GM19468 (cell line): ENCODE results near the gene CACNA2D3.

ENCODE experiments used
- ATAC-seq: cut with Tn5 transposase; IDR thresholded peaks from one replicate; pipeline ENCODE4 v1.9.1; 2021; ENCODE audit warnings: mild to moderate bottlenecking, moderate library complexity, moderate number of reproducible peaks; ENCODE audit not compliant: unreplicated experiment; ENCODE audit errors: extremely low read depth

Gene CACNA2D3

GRCh38 chr3:54547051-54547450, 424.7 kb downstream of the CACNA2D3 start:
- no peak for ATAC-seq

- no peak for ATAC-seq
These were observed 425.5 kb downstream of the CACNA2D3 start for GRCh38 chr3:54547846-54548245.

DNA sequence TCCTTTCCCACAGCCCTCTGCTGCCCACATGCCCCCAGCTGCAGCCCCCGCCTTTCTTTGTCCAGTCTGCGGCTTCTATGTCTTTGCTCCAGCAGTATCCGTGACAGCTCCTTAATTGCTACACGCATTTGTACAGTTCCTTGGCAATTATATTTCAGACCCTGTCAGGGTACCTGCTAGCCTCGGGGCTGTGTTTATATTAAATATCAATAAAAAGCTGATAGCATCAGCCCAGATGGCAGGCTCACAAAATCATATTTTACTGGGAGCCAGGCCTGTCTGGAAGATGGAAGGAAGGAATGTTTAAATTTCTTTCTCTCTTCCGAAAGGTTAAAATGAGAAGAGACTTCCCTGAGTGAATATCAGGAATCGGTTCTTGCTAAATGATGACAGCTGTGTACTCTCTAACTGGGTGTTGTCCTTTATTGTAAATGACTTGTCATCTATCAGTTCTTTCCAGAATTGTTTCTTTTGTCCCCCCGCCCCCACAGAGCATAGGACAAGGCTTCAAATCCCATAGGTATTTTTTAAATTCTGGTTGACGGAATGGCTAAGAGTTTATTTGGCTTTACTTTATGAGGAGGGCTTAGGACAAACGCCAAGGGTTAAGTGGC, 427.4 kb downstream of the CACNA2D3 start:
- no peak for ATAC-seq

DNA sequence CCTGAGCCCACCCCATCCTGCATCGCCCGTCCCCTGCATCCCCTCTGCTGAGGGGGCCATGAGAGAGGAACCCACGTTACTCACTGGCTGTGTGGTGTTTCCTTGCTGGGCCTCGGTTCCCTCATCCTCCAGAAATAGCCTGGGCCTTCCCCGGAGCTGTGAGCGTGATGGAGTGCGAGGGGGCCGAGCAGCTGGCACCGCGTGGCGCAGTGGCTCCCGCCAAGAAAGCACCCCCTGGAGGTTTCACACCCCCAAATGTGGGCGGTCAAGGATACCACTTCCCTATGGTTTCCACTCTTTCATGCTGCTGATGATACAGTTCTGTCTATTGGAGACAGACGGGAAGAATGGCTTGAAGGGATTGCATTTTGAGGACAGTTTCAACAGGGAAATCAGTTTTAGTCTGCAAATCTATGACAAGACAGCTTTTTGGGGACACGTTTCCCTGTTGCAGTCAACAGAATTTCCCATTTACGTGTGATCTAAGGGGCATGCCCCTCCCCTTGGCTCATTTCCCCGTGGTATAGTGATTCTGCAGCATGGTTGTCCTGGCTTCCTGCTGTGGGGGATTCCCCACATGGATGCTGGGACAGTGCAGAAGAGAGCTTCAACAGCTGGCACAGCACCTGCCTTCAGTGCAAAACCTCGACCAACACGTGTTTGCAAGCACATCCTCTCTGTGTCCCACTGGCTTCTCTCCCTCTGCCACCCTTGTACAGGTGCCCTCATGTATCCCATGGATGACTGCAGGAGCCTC, 428.0 kb downstream of the CACNA2D3 start:
- no peak for ATAC-seq

- no peak for ATAC-seq
These were observed 434.3 kb downstream of the CACNA2D3 start for GRCh38 chr3:54556630-54557029.

DNA sequence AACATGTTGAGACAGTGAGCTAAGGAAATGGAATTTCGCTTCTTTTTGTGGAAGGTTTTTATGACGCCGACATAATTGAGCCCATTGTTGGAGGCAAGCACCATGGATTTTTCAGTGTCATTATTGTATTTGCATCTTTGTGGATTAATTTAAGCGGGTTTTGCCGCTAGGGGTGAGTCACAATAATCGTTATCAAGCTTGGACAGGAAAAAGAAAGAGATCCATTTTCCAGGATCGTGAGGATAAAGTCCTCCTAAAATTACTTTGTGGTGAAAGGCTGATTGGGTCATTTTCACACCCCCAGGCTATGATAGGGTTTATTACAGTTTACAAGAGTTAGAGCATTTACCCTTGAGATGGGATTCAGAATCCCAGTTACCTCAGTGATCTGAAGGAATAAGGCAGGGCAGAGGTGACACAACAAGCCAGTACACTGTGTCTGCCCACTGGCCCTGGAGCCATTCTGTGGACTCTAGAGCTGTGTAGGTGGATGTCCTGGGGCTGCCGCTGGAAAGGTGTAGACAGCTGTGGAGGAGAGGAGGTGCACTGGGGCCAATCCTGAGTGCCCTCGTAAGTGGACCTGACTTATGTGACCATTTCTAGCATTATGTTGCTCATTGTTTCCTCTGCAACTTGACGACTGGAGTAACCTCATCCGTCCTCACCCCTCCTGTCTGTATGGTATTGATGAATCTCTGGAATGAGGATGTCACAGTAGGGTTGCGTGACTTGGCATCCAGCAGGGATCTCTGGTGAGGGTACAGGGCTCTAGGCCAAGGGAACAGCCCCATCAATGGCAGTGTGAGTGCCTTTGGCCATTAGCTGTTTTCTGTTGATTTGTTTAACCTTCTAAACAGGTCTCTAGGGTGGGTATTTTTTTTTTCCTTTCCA, 435.4 kb downstream of the CACNA2D3 start:
- no peak for ATAC-seq

GRCh38 chr3:54563501-54564200, 441.3 kb downstream of the CACNA2D3 start:
- ATAC-seq = no peak

DNA sequence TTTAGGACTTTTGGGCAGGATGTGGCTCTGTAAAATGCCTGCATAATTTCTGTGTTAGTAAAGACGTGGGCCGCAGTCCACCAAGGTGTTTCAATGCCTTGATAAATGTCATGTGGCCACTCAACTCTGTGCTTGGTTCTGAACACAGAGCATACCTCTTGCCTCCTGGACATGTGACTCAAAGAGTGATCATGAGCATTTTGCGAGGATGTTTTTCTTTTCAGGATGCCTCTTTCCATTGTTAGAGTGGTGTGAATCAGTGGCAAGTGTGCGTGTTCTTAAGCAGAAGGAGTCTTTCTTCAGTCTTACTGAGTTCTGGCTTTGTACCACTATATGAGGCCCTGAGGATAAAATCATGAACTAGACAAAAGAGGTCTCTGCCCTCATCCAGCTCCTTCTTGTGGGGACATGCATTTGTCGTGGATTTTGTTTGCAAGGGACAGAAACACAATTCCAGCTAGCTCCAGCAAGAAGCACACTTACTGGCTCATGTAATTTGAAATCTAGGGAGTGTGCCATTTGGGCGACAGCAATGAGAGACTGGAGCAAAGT, 442.1 kb downstream of the CACNA2D3 start:
- ATAC-seq = no peak

DNA sequence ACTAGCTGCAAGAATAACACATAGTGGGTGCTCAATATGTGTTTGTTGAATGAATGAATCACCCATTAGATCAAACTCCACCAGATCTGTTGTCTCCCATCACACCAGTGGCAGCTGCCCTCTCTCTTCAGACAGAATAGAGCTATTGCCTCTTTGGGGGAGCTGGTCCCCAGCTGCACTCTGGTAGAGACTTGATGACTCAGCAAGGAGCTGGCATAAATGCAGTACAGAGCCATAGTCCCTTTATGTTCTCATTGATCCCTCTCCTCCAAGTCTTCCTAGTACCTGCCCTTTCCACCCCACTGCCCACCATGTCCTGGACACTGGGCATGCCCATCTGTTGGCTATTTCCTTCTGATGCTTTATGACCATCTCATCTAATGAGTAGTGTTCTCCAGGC, 443.6 kb downstream of the CACNA2D3 start:
- no peak for ATAC-seq

GRCh38 chr3:54567949-54568348, 445.6 kb downstream of the CACNA2D3 start:
- ATAC-seq = no peak

- ATAC-seq = no peak
These were observed 447.7 kb downstream of the CACNA2D3 start for GRCh38 chr3:54570008-54570407.

- no peak for ATAC-seq
These were observed 450.0 kb downstream of the CACNA2D3 start for GRCh38 chr3:54572197-54572895.

DNA sequence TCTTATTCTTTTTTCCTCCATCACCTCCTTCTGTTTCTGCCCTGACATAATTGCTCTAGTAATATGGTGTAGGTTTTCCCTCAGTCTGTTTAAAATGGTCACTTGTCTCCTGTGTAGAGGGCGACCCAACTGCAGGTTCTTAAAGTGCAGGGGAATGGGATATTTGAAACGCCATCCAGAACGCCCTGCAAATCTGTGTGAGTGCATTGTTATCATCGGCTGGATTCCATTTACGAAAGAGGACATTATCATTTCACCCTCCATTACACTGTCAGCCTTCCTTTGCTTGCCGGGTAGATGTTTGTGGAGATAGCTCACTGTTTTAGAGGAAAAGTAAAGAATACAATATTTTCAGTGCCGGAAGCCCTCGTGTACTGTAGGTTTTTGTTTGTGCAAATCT, 451.5 kb downstream of the CACNA2D3 start:
- ATAC-seq = no peak

DNA sequence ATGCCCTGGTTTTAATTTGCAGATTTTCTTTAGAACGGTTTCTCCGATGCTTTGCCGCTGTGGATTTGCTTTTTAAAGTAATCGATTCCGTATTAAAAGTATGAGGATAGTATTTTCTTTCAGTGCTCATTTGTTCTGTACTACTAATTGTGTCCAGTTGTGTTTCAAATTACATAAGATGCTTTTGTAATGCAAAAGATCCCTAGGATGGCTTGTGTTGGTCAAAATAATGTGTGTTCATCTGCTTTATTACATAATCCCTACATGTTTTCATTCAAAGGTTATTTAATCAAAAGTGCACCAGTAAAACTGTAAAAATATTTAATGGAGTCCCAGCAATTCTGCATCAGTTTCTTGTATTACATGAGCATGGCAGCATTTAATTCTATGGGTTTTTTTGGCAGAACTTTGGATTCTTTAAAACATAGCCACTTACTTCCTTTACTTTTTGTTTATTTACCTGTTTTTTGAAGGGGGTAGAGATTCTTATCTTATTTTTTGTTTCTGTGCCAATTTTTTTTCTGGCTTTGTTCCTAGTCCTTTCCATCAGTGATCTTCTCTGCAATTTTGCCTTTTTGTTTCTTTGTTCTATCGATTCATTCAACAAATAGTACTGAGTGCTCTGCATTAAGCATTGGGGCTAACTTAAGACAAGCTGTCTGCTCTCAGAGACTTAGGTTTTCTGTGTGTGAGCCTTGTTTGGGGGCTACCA, 452.7 kb downstream of the CACNA2D3 start:
- no peak for ATAC-seq

GRCh38 chr3:54575618-54575960, 453.2 kb downstream of the CACNA2D3 start:
- ATAC-seq = no peak

GRCh38 chr3:54577313-54577712, 455.0 kb downstream of the CACNA2D3 start:
- no peak for ATAC-seq

GRCh38 chr3:54578417-54578816, 456.1 kb downstream of the CACNA2D3 start:
- ATAC-seq = no peak

- no peak for ATAC-seq
These were observed 458.1 kb downstream of the CACNA2D3 start for GRCh38 chr3:54580453-54580852.

DNA sequence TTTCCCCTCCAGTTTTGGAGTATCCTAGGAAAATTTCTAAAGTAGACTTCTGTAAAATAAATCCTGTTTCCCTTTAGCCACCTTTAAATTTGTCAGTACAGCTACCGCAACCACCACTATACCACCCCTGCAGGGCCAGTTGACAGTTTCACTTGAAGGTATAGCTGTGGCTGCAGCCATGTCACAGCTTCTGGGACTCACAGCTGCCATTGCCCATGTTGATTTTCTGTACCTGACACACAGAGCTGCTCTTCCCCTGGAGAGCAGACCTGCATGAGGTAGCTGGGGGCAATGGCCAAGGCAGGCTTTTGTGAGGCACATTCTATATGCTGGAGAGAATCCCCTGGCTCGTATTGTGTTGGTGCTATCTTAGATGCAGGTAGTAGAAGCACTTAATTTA, 460.1 kb downstream of the CACNA2D3 start:
- no peak for ATAC-seq
